Osteoblast (primary cell): Measurements from ENCODE around the gene SF3A1. TPM values are rescaled to one million over a fixed set of nuclear protein-coding genes. Genes with fewer than 3 reads are reported as not detected.
A peak's percentile ranks its signal among the peaks of the same experiment; 100 is the strongest.

Experiments
- DNase-seq: peaks from one replicate; pipeline ENCODE4 v3.0.0; 2011; ENCODE audit warnings: low spot score, mixed read lengths; ENCODE audit not compliant: insufficient read length; ENCODE audit errors: missing footprints
- H2AFZ ChIP-seq: 2 replicates; pipeline ENCODE4 v1.6.0; 2011; ENCODE audit warnings: mild to moderate bottlenecking, low read length
- H3K27ac ChIP-seq: 2 replicates; pipeline ENCODE4 v1.5.1; 2011; ENCODE audit warnings: mild to moderate bottlenecking, low read depth, low read length, moderate library complexity
- H3K27me3 ChIP-seq: 2 replicates; pipeline ENCODE4 v1.6.0; 2012; ENCODE audit warnings: mild to moderate bottlenecking, control low read depth, inconsistent platforms, low read length, moderate library complexity; ENCODE audit not compliant: insufficient read depth
- H3K36me3 ChIP-seq: 2 replicates; pipeline ENCODE4 v1.5.1; 2011; ENCODE audit warnings: mild to moderate bottlenecking, low read length, control low read depth, moderate library complexity; ENCODE audit not compliant: insufficient read depth
- H3K4me1 ChIP-seq: 2 replicates; pipeline ENCODE4 v1.5.1; 2011; ENCODE audit warnings: mild to moderate bottlenecking, low read length, control low read depth, moderate library complexity; ENCODE audit not compliant: insufficient read depth
- H3K4me2 ChIP-seq: 2 replicates; pipeline ENCODE4 v1.6.0; 2011; ENCODE audit warnings: mild to moderate bottlenecking, low read length; ENCODE audit not compliant: insufficient read depth
- H3K4me3 ChIP-seq: fragments of 200-600 bp; sonication (generic); 3 replicates; pipeline ENCODE4 v1.5.1; 2012; ENCODE audit warnings: mild to moderate bottlenecking, low read length, inconsistent platforms; ENCODE audit not compliant: insufficient read depth
- H3K79me2 ChIP-seq: 2 replicates; pipeline ENCODE4 v1.6.0; 2012; ENCODE audit warnings: mild to moderate bottlenecking, low read length, control low read depth, inconsistent platforms; ENCODE audit not compliant: insufficient read depth
- H3K9me3 ChIP-seq: 2 replicates; pipeline ENCODE4 v1.5.1; 2011; ENCODE audit warnings: low read depth, low read length, control low read depth
- H4K20me1 ChIP-seq: 2 replicates; pipeline ENCODE4 v1.6.0; 2012; ENCODE audit warnings: mild to moderate bottlenecking, low read length, control low read depth; ENCODE audit not compliant: insufficient read depth
- total RNA-seq: library from RNA; depleted of rRNA; stranded (reverse); fragments of >200 nt; gene quantifications from 2 replicates; pipeline ENCODE4 v1.2.3, GENCODE V29; 2012
- TF ChIP-seq, protein P1 (sequence below): IDR thresholded peaks from 2 replicates; pipeline ENCODE4 v1.5.1; 2011; ENCODE audit warnings: mild to moderate bottlenecking, low read depth, low read length, moderate library complexity; ENCODE audit errors: extremely low read depth

SF3A1 gene
- total RNA-seq, 1 donor = 21.7 TPM

DNA sequence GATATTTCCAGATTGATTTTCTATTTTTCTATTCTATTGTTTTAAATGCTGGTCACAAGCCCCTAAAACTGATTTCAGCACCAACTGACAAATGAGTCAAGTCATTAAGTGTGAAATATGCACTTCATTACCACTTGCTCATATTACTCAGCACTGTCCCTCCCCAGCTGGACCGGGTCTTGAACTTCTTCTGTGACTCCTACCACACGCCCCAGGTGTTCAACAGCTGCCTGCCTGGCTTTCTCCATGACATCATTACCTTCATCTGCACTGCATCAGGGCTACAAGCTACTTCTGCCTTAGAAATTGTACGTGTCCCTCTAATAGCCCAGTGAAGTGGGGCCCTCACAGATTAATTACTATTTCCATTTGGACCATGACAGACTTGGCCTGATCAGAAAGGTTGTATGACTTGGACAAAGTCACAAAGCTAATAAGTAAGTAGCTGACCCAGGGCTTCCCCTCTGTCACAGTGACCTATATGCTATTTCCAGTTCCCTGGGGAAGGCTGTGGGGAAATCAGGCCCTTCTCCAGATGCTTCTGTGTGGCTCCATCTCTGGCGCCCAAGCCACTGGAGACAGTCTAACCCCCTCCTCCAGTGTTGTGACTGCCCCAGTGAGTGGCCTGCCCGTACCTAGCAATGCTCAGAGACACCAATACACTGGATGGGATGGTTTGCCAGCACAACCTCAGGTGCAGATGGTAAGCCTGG lies 48.0 kb downstream of the SF3A1 start:
- TF ChIP-seq, protein P1, sequence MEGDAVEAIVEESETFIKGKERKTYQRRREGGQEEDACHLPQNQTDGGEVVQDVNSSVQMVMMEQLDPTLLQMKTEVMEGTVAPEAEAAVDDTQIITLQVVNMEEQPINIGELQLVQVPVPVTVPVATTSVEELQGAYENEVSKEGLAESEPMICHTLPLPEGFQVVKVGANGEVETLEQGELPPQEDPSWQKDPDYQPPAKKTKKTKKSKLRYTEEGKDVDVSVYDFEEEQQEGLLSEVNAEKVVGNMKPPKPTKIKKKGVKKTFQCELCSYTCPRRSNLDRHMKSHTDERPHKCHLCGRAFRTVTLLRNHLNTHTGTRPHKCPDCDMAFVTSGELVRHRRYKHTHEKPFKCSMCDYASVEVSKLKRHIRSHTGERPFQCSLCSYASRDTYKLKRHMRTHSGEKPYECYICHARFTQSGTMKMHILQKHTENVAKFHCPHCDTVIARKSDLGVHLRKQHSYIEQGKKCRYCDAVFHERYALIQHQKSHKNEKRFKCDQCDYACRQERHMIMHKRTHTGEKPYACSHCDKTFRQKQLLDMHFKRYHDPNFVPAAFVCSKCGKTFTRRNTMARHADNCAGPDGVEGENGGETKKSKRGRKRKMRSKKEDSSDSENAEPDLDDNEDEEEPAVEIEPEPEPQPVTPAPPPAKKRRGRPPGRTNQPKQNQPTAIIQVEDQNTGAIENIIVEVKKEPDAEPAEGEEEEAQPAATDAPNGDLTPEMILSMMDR = no peak
- no peak overlapping the region for H3K4me2 ChIP-seq
- no peaks in the 10 kb centered on the region for H3K27me3 ChIP-seq
- no peak overlapping the region for H2AFZ ChIP-seq
- peaks cover 86% of the 10 kb centered on the region for H3K79me2 ChIP-seq
- H4K20me1 ChIP-seq = peaks cover 91% of the 10 kb centered on the region
- H3K36me3 ChIP-seq = peaks cover 7% of the 10 kb centered on the region
- no peak overlapping the region for H3K4me3 ChIP-seq
- H3K4me1 ChIP-seq = peaks cover 68% of the 10 kb centered on the region
- H3K9me3 ChIP-seq = no peaks in the 10 kb centered on the region
- peak; percentile 70 for DNase-seq
- H3K27ac ChIP-seq = no peak overlapping the region

DNA sequence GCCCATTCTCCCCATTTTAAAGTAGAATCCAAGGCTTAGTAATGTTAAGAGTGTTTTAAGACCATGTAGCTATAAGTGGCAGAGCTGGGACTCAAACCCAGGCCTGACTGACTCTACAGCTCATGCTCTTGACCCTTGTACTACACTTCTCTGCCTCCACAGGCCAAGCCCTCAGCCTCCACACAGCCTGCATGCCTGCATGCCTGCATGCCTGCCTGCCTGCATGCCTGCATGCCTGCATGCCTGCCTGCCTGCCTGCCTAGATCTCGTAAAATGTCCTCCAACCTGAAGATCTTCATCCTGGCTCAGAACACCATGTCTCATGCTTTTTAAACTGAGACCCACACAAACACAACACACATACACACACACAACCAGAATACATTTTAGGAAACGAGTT lies 48.6 kb downstream of the SF3A1 start:
- no peak for DNase-seq
- Histone ChIP-seq H3K4me1 (peaks cover 66% of the 10 kb centered on the region), H3K27ac (no peak overlapping the region), H3K79me2 (peaks cover 88% of the 10 kb centered on the region), H3K9me3 (no peaks in the 10 kb centered on the region), H3K27me3 (no peaks in the 10 kb centered on the region), H2AFZ (no peak overlapping the region), H3K4me2 (no peak overlapping the region), H3K36me3 (peaks cover 13% of the 10 kb centered on the region), H4K20me1 (peaks cover 96% of the 10 kb centered on the region), H3K4me3 (no peak overlapping the region)
- TF ChIP-seq, protein P1 = no peak

DNA sequence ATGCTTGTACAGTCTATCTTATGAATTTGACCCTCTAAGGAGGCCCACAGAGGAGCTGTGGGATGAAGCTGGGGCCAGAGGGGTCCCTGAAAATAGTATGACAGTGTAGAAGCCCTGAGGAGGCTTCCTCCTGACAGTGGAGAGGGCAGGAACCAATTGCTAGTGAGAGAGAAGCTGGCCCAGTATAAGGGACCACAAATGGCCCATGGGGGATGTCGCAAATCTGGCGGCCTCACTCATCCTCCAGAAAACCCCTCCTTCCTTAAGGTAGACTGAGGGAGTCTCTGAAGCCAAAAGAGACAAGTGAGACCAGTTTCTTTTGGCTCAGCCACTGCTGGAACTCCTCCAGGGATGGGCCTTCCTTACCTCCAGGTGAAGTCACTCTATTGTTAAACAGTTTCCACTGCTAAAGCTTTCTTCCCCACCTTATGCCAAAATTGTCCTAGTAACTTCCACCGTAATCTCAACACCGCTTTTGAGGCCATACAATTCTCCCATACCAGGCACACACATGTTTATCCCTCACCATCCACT lies 49.6 kb downstream of the SF3A1 start:
- Histone ChIP-seq H3K27ac (no peak overlapping the region), H3K79me2 (peaks cover 91% of the 10 kb centered on the region), H3K4me2 (no peak overlapping the region), H3K36me3 (peaks cover 15% of the 10 kb centered on the region), H3K4me3 (no peak overlapping the region), H3K4me1 (peaks cover 62% of the 10 kb centered on the region), H2AFZ (no peak overlapping the region), H4K20me1 (peaks cover 94% of the 10 kb centered on the region), H3K27me3 (no peaks in the 10 kb centered on the region), H3K9me3 (no peaks in the 10 kb centered on the region)
- TF ChIP-seq, protein P1 = no peak
- no peak for DNase-seq

DNA sequence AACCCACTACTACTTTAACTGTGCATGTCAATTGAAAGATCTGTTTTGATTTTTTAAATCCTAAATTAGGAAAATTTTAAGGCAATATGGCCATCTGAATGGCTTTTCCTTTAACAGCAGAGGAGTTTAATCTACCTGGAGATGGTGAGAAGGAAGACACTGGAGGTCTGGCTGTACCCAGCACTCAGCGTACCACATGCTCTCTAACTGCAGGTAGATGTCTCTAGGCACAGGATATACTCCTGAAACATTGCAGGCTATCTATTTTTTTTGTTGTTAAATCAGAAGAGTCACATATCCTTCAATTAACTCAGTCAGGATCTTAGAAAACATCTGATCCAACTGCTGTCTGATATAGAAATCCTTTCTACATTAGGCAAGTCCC lies 50.1 kb downstream of the SF3A1 start:
- H3K4me1 ChIP-seq = peaks cover 60% of the 10 kb centered on the region
- H3K9me3 ChIP-seq = no peaks in the 10 kb centered on the region
- no peak overlapping the region for H2AFZ ChIP-seq
- TF ChIP-seq, protein P1 = no peak
- peaks cover 95% of the 10 kb centered on the region for H4K20me1 ChIP-seq
- H3K79me2 ChIP-seq = peaks cover 96% of the 10 kb centered on the region
- H3K4me3 ChIP-seq = no peak overlapping the region
- no peaks in the 10 kb centered on the region for H3K27me3 ChIP-seq
- H3K4me2 ChIP-seq = no peak overlapping the region
- DNase-seq = no peak
- H3K27ac ChIP-seq = no peak overlapping the region
- H3K36me3 ChIP-seq = peaks cover 19% of the 10 kb centered on the region
